ENCODE results near the gene SLC25A46.

DNA sequence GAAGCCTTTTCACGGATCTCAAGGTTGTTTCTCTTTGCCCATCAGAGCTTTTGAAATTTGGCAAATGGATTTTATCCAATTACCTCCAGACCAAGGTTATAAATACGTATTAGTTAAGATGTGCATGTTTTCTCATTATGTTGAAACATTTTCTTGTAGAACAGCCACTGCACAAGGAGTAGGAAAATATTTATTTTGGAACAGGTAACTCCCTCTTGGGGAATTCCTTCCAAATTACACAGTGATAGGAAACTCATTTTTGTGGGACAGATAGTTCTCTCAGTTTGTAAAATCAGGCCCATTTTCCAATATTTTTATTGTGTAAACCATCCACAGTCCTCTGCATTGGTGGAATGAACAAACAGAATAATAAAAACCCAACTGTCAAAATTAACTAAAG lies 35.3 kb upstream of the SLC25A46 start:
- TF ChIP-seq, protein P1, sequence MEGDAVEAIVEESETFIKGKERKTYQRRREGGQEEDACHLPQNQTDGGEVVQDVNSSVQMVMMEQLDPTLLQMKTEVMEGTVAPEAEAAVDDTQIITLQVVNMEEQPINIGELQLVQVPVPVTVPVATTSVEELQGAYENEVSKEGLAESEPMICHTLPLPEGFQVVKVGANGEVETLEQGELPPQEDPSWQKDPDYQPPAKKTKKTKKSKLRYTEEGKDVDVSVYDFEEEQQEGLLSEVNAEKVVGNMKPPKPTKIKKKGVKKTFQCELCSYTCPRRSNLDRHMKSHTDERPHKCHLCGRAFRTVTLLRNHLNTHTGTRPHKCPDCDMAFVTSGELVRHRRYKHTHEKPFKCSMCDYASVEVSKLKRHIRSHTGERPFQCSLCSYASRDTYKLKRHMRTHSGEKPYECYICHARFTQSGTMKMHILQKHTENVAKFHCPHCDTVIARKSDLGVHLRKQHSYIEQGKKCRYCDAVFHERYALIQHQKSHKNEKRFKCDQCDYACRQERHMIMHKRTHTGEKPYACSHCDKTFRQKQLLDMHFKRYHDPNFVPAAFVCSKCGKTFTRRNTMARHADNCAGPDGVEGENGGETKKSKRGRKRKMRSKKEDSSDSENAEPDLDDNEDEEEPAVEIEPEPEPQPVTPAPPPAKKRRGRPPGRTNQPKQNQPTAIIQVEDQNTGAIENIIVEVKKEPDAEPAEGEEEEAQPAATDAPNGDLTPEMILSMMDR (IDR thresholded peaks at IDR 0.05 in 4 of 5, conservative IDR thresholded peaks at IDR 0.05 in 1 of 5), result no peak
- TF ChIP-seq POLR2A (IDR thresholded peaks at IDR 0.05), result no peak

Data from gastrocnemius medialis (tissue), 4 donors.